OCI-M2 (cell line): ENCODE data around the gene SH3PXD2A.

ENCODE experiments used
- DNase-seq: peaks from one replicate; lab custom pipeline; 2025; ENCODE audit not compliant: unreplicated experiment; lab: John Stamatoyannopoulos, UW

The SH3PXD2A gene

DNA sequence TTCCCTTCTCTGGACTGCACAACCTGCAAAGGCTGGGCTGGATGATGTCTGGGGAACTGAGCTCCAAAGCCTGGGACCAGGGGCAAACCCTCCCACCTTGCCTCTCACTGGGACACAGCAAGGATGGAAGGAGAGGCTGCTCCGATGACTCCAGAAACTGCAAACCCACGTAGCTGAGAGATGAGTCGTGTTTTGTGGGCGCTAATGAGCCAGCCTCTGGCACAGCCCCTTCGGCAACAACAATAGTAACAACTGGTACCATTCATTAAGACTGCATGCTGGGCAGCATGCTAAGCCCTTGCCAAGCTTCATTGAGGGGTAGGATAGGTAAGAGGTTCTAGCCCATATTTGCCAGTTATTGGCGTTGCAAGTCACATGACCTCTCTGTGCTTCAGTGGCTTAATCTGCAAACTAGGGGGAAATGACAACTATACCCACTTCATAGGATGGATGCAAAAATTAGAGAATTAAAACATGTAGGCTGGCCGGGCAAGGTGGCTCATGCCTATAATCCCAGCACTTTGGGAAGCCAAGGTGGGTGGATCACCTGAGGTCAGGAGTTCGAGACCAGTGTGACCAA, 145.9 kb downstream of the SH3PXD2A start:
- DNase-seq = no peak

GRCh38 chr10:103708627-103709288, 146.6 kb downstream of the SH3PXD2A start:
- DNase-seq = no peak

- no peak for DNase-seq
Observed at GRCh38 chr10:103707956-103708626, 147.3 kb downstream of the SH3PXD2A start.

GRCh38 chr10:103706762-103707161, 148.6 kb downstream of the SH3PXD2A start:
- DNase-seq = no peak

DNA sequence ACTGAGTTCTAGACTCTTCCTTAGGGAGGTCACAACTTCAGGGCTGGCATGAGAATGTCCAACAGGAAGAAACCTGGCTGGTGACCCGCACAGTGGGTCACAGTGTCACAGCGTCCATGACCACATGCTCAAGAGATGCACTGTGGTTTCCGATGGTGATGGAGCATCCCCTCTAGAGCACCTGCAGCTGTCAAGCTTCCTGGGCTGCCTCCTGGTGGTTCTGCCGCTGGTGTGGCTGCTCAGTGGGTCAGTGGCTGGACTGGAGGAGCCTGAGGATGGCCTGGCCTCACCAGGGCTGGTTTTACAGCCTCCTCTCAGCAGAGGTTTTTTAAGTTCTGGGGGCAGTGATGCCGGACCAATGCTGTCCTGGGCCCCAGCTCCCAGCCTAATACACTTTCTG, 149.3 kb downstream of the SH3PXD2A start:
- DNase-seq = no peak

DNA sequence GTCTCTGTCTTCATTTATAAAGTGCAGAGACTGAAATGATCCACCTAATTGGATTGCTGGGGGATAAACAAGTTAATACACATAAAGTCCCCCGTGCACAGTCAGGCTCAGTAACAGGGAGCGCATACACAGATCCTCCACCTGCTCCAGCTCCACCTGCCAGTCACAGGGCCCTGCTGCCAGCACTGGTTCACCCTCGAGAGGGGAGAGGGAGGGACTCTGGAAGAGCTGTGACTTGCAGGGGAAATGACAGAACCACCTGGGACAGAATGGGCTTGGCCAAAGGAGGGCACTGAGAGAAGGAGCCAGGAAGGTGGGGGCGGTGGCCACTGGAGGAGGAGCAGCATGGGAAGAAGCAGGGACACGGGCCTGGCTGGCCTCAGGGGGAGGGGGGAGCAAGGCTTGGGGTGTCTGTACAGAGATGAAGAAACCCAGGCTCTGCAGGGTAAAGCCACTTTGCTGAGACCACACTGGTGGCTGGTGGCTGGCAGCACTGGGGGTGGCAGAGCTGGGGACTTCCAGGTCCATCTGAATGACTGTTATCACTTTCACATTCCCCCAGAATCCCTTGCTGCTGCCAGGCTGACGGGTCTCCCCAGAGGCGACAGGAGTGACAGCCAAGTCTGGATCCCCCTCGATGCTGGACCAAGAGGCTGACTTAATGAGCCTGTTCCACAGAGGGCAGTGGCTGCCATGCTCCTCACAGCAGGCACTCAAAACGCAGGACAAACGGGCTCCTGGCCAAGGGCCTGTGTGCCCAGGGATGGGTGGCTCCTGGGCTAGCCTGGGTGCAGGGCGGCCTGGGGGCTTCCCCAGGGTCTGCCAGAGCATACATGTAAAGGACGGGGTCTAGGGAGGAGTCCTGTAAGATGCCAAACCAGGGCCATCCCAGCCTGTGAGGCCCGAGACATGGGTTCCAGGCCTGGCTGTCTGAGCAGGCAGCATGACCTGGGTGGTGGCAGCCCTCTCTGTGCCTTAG, 151.1 kb downstream of the SH3PXD2A start:
- no peak for DNase-seq

DNA sequence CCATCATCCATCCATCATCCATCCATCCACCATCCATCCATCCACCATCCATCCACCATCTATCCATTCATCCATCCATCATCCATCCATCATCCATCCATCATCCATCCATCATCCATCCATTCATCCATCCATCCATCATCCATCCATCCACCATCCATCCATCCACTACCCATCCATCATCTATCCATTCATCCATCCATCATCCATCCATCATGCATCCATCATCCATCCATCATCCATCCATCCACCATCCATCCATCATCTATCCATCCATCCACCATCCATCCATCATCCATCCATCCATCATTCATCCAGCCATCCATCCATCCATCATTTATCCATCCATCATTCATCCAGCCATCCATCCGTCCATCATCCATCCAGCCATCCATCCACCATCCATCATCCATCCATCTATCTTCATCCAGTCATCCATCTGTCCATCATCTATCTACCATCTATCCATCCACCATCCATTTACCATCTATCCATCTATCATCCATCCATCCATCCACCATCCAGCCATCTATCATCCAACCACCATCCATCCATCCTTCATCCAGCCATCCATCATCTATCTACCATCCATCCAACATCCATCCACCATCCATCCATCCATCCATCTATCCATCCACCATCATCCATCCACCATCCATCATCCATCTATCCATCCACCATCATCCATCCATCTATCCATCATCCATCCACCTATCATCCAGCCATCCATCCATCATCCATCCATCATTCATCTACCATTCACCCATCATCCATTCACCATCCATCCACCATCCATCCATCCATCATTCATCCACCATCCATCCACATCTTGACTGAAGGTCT, 153.8 kb downstream of the SH3PXD2A start:
- DNase-seq = no peak

- DNase-seq = no peak
Observed at GRCh38 chr10:103700436-103700715, 155.0 kb downstream of the SH3PXD2A start.

DNA sequence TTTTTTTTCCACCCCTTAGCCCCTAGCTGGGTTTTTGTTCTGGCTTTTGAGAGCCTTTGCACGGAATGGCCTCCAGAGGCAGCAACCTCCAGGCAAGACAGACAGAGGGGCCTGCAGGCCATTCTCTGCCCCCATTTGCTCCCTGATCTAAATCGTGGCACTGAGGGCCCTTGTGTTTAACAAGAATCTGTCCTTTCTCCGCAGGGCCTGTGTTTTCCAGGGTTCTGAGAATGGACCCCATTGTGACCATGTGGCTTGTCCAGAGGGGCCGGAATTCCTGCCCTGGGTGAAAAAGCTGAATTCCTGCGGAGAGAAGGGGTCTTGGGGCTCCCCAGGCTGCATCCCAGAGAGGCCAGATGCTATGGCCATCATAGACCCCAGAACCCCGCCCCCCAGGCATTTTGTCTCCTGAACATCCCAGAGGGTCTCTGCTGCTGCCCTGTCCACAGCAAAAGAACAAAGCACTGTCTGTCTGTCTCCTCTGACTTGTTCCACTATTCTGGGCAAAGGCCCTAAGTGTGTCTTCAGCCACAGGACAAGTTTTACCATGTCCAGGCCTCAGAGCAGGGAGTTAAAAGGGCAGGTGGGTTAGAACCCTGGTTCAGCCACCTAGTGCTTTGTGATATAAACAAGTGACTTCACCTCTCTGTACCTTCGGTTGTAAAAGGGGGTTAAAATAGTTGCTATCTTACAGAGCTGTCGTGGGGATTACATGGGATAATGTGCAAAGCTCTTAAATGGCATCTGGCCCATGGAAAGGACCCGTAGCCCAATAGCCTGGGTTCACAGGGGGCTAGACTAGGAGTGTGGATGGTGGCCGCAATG, 155.6 kb downstream of the SH3PXD2A start:
- no peak for DNase-seq

GRCh38 chr10:103698266-103698665, 157.1 kb downstream of the SH3PXD2A start:
- no peak for DNase-seq

DNA sequence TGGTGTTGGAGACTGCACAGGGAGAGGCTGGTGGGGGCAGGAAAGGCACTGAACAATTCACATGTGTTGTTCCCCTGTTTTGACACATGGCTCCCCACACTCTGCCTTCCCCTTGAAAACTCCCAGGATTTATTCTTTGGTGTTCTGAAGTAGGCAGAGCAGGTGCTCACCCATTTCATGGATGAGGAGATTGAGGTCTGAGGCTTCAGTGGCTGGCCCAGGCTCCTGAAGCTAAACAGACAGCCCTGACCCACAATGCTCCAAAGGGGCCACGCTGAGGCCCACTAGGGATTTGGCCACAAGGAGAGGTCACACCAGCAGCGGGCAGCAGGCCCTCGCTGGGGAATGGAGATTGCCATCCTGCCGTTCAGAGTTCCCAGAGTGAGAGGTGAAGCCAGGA, 157.6 kb downstream of the SH3PXD2A start:
- no peak for DNase-seq

- no peak for DNase-seq
Observed at GRCh38 chr10:103696411-103697145, 158.8 kb downstream of the SH3PXD2A start.

DNA sequence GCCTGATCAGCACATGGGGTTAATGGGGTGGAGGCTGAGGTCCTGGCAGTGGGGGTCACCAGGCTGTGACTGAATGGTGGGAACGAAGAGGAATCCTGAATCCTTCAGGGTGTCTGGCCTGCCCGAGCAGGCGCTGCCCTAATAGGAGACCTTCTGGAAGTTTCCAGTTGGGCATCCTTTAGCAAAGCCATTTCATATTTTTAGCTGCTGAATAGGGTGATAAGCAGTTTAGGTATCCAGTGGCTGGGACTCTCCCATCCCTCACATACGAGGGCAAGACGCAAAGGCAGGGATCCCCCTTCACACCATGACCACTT, 159.3 kb downstream of the SH3PXD2A start:
- DNase-seq = no peak

- no peak for DNase-seq
Observed at GRCh38 chr10:103695584-103696005, 159.8 kb downstream of the SH3PXD2A start.

- DNase-seq = no peak
Observed at GRCh38 chr10:103693812-103694205, 161.6 kb downstream of the SH3PXD2A start.

DNA sequence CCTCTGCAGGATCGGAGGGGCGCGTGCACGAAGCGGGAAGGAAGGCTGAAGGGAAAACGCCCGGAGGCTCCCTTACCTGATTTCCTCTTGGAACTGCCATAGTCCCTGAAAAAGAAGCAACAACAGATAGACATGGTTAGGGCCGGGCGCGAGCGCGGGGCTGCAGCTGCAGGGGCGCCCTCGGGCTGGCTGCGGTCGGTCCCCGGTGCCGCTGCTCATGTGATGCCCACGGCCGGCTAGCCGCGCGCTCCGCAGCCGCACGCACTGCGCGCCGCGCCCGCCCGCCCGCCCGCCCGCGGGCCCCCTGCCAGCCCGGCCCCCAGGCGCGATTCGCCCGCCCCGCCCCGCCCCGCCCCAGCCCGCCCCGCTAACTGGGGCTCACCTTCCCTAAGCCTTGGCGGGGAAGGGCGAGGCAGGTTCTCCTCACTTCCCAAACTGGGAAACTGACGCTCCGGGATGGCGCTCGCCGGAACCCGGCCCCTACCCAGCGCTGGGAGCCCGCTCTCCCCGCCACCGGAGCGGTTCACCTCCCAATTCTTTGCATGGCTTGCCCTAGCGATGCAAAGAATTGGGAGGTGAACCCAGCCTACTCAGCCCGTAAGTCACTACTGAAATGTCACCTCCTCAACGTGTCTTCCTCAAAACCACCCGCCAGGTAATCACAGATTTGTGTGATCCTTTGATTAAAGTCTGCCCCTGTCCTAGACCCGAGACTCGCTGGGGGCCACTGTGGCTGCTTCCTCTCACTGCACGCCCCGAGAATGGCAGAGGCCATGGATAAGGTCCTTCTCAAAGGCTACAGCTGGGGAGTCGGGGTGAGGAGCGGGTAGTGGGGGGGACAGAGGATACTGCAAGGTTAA, 162.2 kb downstream of the SH3PXD2A start:
- DNase-seq = no peak

- no peak for DNase-seq
Observed at GRCh38 chr10:103692436-103692951, 162.9 kb downstream of the SH3PXD2A start.
